HepG2 (cell line): ENCODE measurements around the gene THPO.

Experiments used
- NFRKB ChIP-seq: fragments of 450-650 bp; IDR thresholded peaks from 2 replicates; pipeline ENCODE4 v1.6.1; 2017
- RNF2 ChIP-seq: fragments of 450-650 bp; conservative IDR thresholded peaks from 2 replicates; pipeline ENCODE4 v1.6.1; 2016; ENCODE audit warnings: low read depth
- TAF1 ChIP-seq: sonication (generic); formaldehyde crosslinking; IDR thresholded peaks from 2 replicates; pipeline ENCODE4 v1.4.0; 2020; ENCODE audit warnings: missing genetic modification reagents
- ZNF232 ChIP-seq: sonication (generic); formaldehyde crosslinking; IDR thresholded peaks from 2 replicates; pipeline ENCODE4 v1.4.0; 2020; ENCODE audit warnings: missing genetic modification reagents, borderline replicate concordance

- TF ChIP-seq RNF2, result no peak
- TF ChIP-seq TAF1 (CRISPR knock-in tag), result no peak
- no peak for TF ChIP-seq NFRKB
- TF ChIP-seq ZNF232, result no peak
Observed at GRCh38 chr3:184375747-184376461, 2.1 kb downstream of the THPO start.
